NCI-H2196 (cell line): Measurements from ENCODE around the gene OPCML.

Source experiments
- DNase-seq: peaks from one replicate; lab custom pipeline; 2025; ENCODE audit not compliant: unreplicated experiment; lab: John Stamatoyannopoulos, UW

OPCML gene

DNA sequence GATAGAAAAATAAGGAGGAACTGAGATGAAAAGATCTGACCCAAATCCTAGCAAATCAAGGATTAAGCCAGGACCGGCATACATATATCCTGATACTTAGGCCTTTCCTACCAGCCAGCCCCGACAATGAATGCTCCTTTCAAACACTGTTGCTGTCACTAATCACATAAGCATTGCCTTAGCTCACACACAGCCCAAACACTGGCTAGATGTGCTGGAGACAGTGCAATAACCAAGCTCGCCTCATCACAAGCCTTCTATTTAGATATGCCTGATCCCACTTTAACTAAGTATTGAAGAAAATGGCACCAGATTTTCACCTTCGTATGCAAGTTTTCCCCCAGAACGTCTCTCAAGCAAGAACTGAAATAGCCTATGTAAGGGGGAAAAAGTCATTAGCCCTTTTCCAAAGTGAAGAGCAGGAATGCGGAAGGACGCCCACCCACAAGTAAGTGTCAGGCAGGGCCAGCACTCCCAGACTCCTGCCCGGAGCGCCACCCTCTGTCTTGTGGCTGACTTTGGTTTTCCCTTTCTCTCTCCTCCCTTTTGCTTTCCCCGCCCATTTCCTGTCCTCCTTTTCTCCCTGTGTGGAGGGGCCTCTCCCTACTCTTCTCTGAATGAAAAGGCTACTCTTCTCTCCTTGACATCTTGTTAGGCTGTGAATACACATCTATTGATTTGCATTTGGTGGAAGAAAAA lies 8.9 kb upstream of the OPCML start:
- DNase-seq, result no peak

DNA sequence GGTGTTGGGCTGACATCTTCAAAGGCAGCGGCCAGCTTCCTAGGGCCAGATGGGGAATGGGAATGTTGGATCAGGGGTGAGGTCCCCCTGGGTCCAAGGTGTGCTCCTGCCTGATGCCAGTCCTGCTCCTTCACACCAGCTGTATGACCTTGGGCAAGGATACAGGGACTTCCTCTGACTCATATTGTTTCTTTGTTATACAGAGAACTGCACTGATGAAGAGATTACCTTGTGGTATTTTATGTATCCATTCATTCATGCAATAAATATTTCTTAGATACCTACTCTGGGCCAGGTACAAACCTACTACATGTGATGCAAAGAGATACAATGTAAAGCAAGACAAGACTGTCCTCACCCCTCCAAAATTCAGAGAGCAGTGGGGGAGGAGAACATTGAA lies 3.9 kb upstream of the OPCML start:
- no peak for DNase-seq

DNA sequence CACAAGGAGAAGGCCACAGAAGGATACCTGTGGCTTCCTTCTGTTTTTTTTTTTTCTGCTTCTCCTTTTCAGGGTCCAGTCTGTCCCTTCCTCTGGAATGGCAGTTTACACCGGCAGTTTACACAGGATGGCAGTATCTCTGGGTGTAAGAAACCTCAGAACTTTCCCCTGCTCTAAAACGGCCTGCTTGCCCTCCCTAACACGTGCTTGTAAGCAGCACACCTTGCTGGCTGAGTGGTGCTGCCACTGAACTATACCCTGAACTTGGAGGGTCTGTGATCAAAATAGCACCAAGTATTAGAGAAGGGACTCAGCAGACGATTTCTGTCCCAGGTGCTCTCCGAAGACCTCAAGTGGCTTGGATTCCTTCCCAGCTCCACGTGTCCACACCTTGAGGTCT lies 904 bp upstream of the OPCML start:
- DNase-seq, result no peak

DNA sequence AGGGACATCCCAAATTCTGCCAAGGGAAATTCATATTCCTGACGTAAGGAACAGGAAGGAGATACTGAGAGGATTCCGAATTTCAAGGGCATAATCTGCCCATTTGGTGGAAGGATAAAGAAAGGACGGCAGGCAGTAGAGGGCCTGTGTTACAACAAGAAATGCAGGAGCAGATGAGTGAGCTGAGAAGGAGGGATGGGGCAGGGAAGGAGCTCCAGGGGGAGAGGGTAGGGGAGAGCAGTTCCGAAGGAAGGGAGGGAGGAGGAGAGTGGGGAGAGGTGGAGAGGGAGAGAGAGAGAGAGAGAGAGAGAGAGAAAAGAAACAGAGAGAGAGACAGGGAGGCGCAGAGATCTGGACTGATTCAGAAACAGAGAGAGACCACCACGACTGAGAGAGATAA lies 843 bp downstream of the OPCML start:
- no peak for DNase-seq

DNA sequence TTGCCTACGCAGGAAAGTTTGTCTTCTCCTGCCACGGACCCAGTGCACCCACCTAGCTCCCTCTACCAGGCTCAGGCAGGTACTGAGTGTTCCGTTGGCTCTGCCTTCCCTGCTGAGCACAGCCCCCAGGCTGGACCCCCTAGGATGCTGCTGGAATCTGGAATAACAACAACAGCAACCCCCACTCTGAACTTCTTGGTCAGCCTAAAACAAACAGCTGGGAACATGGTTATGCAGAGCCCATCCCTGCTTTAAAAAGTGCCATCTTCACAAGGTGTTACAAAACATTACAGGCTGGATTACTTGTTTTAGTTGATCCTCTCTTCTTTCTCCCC lies 1.8 kb downstream of the OPCML start:
- no peak for DNase-seq

DNA sequence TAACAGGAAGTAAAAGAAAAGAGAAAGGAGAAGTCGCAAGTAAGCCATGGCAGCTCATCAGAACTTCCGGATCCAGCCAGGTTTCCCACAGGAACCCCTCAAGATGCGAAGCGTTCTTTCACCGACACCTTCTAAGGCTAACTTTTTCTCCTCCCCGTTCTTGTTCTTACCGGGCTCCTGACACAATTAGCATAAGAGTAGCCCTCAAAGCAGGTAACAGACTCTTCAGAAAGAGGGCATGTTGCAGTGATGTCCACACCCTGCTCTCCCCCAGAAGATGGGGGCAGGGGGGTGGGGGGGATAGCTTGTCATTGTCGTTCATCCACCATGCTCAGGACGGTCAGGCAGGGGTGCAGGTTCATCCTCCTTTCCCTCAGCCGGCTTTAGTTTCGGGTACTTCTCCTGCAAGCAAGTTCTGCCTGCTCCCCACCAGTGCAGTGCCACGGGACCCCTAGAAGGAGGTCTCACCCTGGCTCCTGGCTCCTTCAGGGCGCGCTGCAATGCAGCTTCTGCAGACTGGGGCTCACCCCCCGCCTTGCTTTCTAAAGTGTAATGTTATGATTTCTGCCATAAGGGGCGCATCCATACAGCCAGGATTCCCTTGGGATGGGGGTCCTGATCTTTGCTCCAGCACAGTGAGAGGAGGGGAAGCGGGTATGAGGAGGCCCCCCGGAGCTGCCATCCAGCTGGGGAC lies 2.3 kb downstream of the OPCML start:
- DNase-seq, result no peak

DNA sequence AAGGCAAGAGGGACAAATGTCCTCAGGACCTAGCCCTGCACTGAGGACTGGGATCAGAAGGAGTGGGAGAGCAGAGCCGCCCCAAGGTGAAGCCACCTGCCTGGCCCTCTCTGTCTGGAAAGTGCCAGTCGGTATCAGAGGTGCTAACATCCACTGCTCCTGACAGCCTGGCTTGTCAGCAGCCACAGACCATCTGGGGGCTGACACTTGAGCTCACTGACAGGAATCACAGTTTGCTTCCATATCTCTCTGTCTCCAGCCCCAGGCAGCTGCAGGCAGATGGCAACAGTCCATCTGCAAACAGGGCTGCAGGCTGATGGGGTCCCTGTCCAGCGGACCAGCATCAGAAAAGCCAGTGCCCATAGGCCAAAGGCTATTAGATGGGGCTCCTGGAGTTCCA lies 5.5 kb downstream of the OPCML start:
- no peak for DNase-seq

DNA sequence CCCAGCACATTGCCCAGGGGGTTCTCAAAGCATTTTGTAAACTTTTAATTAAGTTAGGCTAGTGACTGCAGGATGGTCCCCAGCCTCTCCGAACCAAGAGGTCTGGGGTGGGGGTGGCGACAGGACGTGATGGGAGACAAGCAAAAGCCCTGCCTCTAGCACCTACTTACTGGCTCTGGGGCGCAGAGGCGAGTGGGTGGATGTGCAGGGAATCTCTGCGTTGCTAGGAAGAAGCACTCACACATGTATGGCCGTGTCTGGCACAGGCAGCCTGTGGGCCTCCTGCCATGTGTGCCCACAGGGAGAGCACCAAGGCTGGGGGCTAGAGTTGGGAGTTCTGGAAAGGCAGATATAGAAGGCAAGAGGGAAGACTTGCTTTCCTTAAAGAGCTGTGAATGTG lies 6.3 kb downstream of the OPCML start:
- no peak for DNase-seq

DNA sequence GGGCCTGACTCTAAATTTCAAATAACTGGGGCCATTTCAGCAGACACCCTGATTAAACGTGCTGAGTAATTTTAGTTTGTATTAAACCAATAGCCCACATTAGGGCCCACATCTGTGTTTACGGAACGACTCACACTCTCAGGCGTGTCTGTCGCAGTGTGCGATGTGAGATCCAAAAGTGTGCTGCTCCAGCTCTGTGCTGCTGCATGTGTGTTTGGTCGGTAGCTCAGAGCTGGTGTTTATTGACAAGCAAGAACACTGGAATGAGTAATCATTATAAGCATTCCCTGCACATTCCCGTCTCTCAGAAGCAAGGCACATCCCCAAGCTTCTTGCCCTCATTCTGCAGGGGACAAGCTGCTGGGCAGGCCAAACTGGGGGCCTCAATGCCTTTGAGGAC lies 7.8 kb downstream of the OPCML start:
- DNase-seq, result no peak

DNA sequence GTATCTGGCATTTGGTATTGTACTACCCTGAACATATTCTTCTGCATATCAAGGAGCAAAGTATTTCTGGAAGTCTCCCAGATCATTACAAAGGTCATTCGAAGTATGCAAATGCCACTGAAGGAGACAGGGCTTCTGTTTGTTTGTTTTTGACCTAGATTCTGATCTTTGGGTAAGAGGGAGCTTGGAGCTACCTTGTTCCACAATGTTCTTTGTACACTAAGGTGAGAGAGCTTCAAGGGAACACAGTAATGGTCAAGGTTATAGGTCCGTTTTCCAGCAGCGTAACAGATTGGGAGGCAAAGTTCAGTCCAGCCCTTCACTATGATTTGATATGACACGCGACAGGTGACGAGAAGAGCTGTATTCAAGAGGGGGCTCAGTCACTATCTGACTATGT lies 10.0 kb downstream of the OPCML start:
- DNase-seq, result no peak

DNA sequence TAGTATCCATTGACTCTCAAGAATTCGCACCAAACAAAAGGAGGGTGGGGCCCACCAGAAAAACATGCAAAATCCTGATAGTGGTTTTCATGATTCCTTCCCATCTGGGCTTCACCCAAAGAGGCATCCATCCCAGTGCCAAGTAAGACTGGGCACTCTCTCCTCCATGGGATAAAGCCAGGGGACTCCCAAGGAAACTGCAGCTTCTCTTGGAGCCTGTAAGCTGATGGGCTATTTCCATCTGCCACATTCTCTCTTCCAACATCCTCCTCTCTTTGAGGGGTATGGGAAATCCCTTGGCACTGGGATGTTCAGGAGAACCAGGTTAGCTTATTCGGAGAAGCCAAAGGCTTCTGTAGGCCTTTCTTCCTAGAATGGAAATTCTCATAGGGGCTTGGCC lies 10.8 kb downstream of the OPCML start:
- no peak for DNase-seq

DNA sequence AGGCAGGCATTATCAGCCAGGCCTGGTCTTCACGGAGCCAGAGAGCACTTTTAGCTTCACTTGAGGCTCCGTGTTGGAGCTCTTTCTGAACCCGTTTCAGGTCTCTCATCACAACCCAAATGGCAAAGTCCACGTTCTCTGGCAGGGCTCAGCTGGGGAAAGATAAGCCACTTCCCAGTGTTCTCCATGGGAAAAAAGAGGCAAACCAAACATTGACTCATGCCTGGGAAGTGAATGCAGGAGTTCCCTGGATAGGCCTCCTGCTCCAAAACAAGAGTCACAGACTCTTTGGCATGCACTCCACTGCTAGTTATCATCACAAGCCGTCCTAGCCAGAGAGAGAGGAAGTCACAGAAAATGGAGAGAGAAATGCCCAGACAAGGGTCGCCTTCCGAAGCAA lies 11.6 kb downstream of the OPCML start:
- DNase-seq, result no peak

DNA sequence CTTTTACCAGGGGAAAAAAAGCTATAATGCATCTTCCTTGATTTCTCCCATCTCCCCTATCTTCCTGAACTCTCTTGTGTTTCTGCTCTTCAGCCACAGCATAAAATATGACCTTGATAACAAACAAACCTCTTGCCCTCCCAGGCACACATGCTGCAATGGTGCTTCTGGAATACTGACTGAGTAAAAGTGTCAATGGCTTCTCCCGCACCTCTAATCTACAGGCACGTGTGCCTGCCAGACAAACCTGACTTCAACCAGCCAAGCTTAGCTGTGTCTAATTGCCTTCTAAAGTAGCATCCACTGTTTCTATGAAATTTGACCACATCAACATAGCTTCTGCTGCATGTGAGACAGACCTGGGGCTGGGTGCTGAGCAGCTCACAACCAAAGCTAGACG lies 12.7 kb downstream of the OPCML start:
- DNase-seq, result no peak

DNA sequence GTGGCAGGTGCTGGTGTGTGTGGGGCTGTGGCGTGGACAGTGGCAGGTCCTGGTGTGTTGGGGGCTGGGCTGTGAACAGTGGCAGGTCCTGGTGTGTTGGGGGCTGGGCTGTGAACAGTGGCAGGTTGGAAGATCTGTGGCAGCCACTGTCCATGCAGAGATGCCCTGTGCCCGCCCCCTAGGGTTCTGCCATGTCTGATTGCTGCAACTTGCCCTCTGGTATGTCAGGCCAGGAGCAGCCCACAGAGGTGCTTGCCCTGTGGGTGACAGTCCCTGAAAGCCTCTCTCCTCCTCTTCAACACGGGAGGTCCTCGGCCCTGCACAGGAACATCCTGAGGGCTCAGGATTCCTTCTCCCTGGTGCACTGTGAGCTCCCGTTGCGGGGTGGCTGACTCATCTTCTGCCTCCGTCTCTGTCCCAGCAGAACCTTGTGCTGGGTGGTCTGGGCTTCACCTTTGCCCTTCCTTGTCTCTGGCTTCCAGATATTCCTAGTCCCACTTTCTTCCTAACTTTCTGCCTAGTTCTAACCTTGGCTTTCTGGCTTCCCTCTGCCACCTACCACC lies 13.5 kb downstream of the OPCML start:
- DNase-seq, result no peak

DNA sequence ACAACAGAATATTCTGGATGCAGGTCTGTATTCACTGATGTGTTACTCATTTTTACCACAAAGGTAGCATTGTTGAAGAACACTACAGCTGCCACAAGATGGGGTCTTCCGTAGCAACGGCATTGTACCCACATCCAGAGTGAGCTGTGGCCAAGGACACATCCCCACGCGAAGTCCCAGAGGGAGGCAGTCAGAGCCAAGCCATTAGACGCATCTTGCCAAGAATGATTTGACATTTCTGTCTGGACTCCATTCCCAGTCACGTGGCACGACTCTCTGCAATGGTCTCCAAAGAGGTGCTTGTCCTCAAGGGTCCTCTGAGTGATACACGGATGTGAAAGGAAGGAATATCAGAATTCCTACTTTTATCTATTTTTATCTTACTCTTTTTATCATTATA lies 15.5 kb downstream of the OPCML start:
- DNase-seq, result no peak

DNA sequence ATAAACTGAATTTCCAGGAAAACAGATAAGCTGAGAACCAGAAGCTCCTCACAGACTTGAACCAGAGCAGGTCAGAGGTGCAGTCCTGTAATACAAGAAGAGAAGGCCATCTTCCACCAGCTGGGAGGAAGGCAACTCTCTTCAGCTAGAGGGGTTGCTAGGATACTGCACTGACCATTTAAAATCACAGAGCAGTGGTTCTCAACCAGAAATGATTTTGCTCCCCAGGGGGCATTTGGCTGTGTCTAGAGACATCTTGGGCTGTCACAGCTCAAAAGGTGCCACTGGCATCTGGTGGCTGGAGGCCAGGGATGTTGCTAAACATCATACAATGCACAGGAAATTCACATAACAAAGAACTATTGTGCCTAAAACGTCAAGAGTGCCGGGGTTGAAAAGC lies 17.2 kb downstream of the OPCML start:
- no peak for DNase-seq

DNA sequence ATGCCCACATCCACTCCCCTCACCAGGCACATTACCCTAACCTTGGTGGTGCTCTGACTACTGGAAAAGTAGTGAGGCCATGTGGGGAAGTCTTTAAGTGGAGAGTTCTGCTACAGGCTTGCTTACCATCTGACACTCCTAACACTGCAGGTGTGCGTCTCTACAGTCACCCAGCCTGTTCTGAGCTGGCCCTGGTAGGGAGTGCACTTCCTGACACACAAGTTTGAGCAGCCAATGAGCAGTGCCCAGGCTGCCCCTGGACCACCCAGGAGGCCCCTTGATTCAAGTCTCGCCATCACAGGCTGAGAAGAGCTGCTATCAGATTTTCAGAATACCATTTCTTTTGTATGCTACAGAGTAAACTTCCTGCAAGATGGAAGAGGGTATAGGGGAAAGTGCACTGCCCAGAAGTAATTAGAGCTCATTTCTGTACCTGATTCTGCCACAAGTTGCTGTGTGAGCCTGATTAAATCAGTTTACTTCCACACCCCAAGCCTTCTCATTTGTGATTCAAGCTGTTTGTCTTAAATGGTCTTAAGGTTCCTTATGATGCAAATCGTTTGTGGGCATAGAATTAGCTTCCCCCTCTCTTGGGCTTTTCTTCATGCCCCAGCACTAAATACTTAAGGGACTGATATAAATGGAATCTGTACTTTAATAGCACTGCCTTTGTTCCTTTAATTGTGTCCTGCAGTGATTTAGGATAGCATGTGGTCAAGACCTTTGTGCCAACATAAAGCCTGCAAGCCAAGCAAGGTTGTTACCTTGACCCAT lies 22.2 kb downstream of the OPCML start:
- no peak for DNase-seq

DNA sequence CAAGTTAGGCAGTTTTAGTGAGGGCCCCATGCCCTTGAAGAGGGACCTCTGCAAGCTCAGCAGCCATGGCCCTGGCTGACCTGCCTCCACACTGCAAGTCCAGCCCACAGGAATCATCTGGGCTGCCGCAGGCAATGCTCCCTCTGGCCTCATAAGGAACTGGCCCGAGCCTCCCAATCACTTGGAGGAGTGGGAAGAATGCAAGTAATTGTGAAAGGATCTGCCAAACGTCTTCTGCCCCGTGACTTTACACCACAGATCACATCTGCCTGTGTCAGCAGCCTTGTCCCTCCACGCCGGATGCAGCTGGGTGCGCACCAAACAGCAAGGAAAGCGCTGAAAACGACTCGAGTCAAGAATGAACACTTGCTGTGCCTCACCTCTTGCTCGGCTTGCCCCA lies 23.8 kb downstream of the OPCML start:
- DNase-seq, result no peak

DNA sequence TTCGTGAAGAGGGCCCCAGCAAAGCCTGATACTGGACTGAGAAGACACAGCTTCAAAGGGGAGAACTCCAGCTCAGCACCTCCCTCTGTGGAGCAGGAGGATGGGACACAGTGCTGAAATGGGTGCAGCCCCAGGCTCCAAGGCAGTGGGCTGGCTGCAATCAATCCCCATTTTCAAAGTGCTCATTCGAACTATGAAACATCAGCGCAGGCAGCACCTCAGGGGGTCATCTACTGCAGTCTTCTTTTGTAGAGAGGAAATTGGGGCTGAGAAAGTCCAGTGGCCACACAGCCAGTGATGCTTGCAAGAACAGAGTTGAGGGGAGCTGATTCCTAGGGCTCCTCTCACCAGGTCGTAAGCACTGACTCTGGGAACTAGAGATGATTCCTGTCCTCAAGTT lies 25.1 kb downstream of the OPCML start:
- DNase-seq, result no peak

DNA sequence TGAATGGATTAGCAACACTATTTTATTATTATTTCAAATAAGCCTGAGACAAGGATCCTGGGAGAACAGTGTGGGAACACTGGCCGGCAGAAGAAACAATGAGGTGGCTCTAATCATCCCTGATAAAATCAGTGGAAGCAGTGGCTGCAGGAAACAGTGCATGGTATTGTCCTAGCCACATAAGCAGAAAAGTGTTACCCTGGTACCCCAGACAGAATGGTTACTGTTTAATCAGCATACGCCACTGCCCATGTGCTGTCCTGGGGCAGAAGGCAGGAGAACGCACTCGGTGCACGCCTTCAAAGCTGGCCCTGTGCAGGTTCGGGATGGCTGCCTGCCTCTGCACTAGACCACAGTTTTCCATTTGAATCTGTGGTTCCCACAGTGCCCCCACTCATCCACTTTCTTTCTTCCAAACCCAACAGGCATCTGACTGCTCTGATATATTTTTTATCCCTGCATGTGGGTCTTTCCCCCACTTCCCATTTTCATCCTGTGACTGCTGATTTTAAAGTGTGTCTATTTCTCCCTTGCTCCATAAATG lies 25.7 kb downstream of the OPCML start:
- no peak for DNase-seq

DNA sequence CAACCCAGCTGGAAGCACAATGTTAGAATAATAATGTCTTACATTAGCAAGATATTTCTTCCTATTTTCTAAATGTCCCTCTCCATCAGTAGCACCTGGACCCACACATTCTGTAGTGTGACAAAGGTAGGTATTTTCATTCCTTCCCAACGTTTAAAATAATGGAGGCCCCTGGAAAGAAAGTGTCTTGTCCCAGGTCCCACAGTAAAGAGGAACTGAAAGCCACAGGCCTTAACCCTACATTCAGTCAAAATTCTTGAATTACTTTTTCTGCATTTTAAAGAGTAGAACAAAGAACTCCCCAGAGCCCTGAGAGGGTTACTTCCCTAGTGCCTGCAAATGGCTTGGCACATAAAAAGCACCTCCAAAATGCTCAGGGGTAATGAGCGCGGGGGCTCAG lies 26.3 kb downstream of the OPCML start:
- DNase-seq, result no peak

DNA sequence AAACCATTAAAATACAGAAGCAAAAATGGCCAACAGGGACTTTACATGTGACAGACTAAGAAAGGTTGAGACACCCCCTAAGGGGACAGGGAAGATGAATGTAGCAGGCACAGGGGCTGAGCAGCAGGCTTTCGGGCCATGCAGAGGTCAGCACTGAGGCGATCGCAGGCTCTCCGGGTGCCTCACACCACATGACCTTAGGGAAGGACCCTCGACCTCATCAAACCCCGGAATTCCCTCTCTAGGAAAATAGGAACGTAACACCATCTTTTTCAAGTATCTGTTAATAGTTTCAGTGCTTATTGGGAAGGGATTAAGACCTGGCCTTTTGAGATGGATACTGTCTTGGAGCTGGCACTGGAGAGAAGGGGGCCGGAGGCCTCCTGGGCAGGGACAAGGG lies 27.4 kb downstream of the OPCML start:
- DNase-seq, result no peak
